HepG2 (cell line): ENCODE results near the gene STK4. TPM values are rescaled to one million over a fixed set of nuclear protein-coding genes. Genes with fewer than 3 reads are reported as not detected.

Experiments
- CCAR2 ChIP-seq: fragments of 200-400 bp; formaldehyde crosslinking; optimal IDR thresholded peaks from 2 replicates; pipeline ENCODE3; 2018; ENCODE audit warnings: low read depth, mild to moderate bottlenecking, low read length, moderate library complexity
- EEA1 ChIP-seq: sonication (generic); formaldehyde crosslinking; IDR thresholded peaks from 2 replicates; pipeline ENCODE4 v1.5.1; 2020; ENCODE audit warnings: mild to moderate bottlenecking, missing genetic modification reagents, borderline replicate concordance
- ETV5 ChIP-seq: IDR thresholded peaks from 2 replicates; pipeline ENCODE4 v1.6.1; 2018; ENCODE audit warnings: missing biosample characterization, missing genetic modification reagents, inconsistent platforms, borderline replicate concordance
- MZF1 ChIP-seq: sonication (generic); formaldehyde crosslinking; IDR thresholded peaks from 2 replicates; pipeline ENCODE4 v1.8.1; 2023; ENCODE audit warnings: mild to moderate bottlenecking, missing genetic modification reagents, borderline replicate concordance
- NFAT5 ChIP-seq: sonication (generic); formaldehyde crosslinking; IDR thresholded peaks from 2 replicates; pipeline ENCODE4 v1.4.0; 2020; ENCODE audit warnings: missing genetic modification reagents
- NFKBIZ ChIP-seq: IDR thresholded peaks from 2 replicates; pipeline ENCODE4 v1.6.1; 2018; ENCODE audit warnings: missing genetic modification reagents, missing compliant biosample characterization
- PAX8 ChIP-seq: sonication (generic); formaldehyde crosslinking; IDR thresholded peaks from 2 replicates; pipeline ENCODE4 v1.8.0; 2022; ENCODE audit warnings: mild to moderate bottlenecking, missing genetic modification reagents, borderline replicate concordance
- RBM22 ChIP-seq: fragments of 200-400 bp; formaldehyde crosslinking; optimal IDR thresholded peaks from 2 replicates; pipeline ENCODE3; 2017; ENCODE audit warnings: mild to moderate bottlenecking, low read length, moderate library complexity
- SALL1 ChIP-seq: sonication (generic); formaldehyde crosslinking; IDR thresholded peaks from 2 replicates; pipeline ENCODE4 v1.8.0; 2022; ENCODE audit warnings: mild to moderate bottlenecking, missing genetic modification reagents
- ZNF276 ChIP-seq: sonication (generic); formaldehyde crosslinking; IDR thresholded peaks from 2 replicates; pipeline ENCODE4 v1.4.0; 2020; ENCODE audit warnings: mild to moderate bottlenecking, low read depth, missing genetic modification reagents
- ZNF280B ChIP-seq: sonication (generic); formaldehyde crosslinking; IDR thresholded peaks from 2 replicates; pipeline ENCODE4 v1.5.0; 2020; ENCODE audit warnings: missing genetic modification reagents, mild to moderate bottlenecking, borderline replicate concordance
- ZNF468 ChIP-seq: sonication (generic); formaldehyde crosslinking; IDR thresholded peaks from 2 replicates; pipeline ENCODE4 v1.8.0; 2022; ENCODE audit warnings: mild to moderate bottlenecking, moderate library complexity, missing genetic modification reagents
- ZNF740 ChIP-seq: sonication (generic); formaldehyde crosslinking; IDR thresholded peaks from 2 replicates; pipeline ENCODE4 v1.4.0; 2020; ENCODE audit warnings: missing genetic modification reagents
- ZSCAN31 ChIP-seq: sonication (generic); formaldehyde crosslinking; IDR thresholded peaks from 2 replicates; pipeline ENCODE4 v1.5.0; 2020; ENCODE audit warnings: low read depth, mild to moderate bottlenecking, missing genetic modification reagents
- polyA plus RNA-seq, 8 experiments: library from polyadenylated mRNA; depleted of rRNA in 3 of 8; stranded (reverse) in 7 of 8; unstranded in 1 of 8; fragments of >200 nt; fragmentation: Illumina TruSeq in 4 of 8; extraction: Trizol in 4 of 8; gene quantifications; 2 replicates each; pipeline versions ENCODE4 v1.2.1 to v1.2.3, GENCODE V29; 2011 to 2016; ENCODE audit warnings: low read depth in 4 of 8, missing spikeins in 1 of 8, mixed read lengths in 1 of 8; ENCODE audit not compliant: insufficient read depth in 1 of 8
- total RNA-seq, 5 experiments: library from RNA; depleted of rRNA; stranded (reverse); fragments of >200 nt; fragmentation: Illumina TruSeq; extraction: Trizol; gene quantifications; 2 replicates each; pipeline ENCODE4 v1.2.3, GENCODE V29; 2016; ENCODE audit warnings: low read depth in 1 of 5

Gene STK4
- total and polyA plus RNA-seq, 2 of the 13 experiments (the other 11 are each of a cell fraction or from before 2014, with no cell fraction given), result 25.6 to 38.3 TPM

GRCh38 chr20:44966030-44966961 lies at the start of gene STK4 (continued):
- peak; percentile 89; the same call in 1 of the 2 replicates for TF ChIP-seq NFAT5 (CRISPR knock-in tag)
- TF ChIP-seq PAX8 (CRISPR knock-in tag), result 0 out of 2 replicates have a peak, but pooled peaks have one; percentile 28
- TF ChIP-seq SALL1 (CRISPR knock-in tag), result peak; percentile 98
- TF ChIP-seq EEA1 (CRISPR knock-in tag), result peak; percentile 79
- TF ChIP-seq ZNF468 (CRISPR knock-in tag), result no peak
- TF ChIP-seq MZF1, result no peak
- TF ChIP-seq NFKBIZ (CRISPR knock-in tag), result peak; percentile 88
- peak; percentile 56 for TF ChIP-seq CCAR2
- peak; percentile 99 for TF ChIP-seq ETV5 (CRISPR knock-in tag)
- TF ChIP-seq RBM22, result peak; percentile 69
- TF ChIP-seq ZNF280B (CRISPR knock-in tag), result peak; percentile 83; the same call in 1 of the 2 replicates
- TF ChIP-seq ZNF740 (CRISPR knock-in tag), result peak; percentile 77; the same call in 1 of the 2 replicates
- TF ChIP-seq ZNF276, result peak; percentile 88
- TF ChIP-seq ZSCAN31 (CRISPR knock-in tag), result peak; percentile 99
